Measurements from ENCODE around the gene SRF.

- TF ChIP-seq POLR2A (IDR thresholded peaks at IDR 0.05) (no peak), CTCF (IDR thresholded peaks at IDR 0.05) (peak; percentile 87 to 98 (median 94))
Measured at GRCh38 chr6:43143235-43144128, 27.6 kb upstream of the SRF start.

All from body of pancreas (tissue), 4 donors.